HepG2 (cell line): Measurements from ENCODE around the gene MYLK2. TPM values are rescaled to one million over a fixed set of nuclear protein-coding genes. Genes with fewer than 3 reads are reported as not detected.

Experiments used
- ADNP ChIP-seq: sonication (generic); formaldehyde crosslinking; IDR thresholded peaks from 2 replicates; pipeline ENCODE4 v1.4.0; 2020; ENCODE audit warnings: missing genetic modification reagents
- FOXA3 ChIP-seq: IDR thresholded peaks from 2 replicates; pipeline ENCODE4 v1.6.1; 2016; ENCODE audit warnings: missing genetic modification reagents, missing compliant biosample characterization
- GPN1 ChIP-seq: sonication (generic); formaldehyde crosslinking; IDR thresholded peaks from 2 replicates; pipeline ENCODE4 v1.5.1; 2020; ENCODE audit warnings: missing genetic modification reagents, borderline replicate concordance
- HMG20B ChIP-seq: conservative IDR thresholded peaks from 2 replicates; pipeline ENCODE4 v1.6.1; 2016; ENCODE audit warnings: missing genetic modification reagents, missing compliant biosample characterization
- HOMEZ ChIP-seq: IDR thresholded peaks from 2 replicates; pipeline ENCODE4 v1.6.1; 2016; ENCODE audit warnings: low read depth
- NFIB ChIP-seq: sonication (generic); formaldehyde crosslinking; IDR thresholded peaks from 2 replicates; pipeline ENCODE4 v1.9.0; 2021; ENCODE audit warnings: missing genetic modification reagents, mild to moderate bottlenecking, borderline replicate concordance
- PLRG1 ChIP-seq: fragments of 450-650 bp; conservative IDR thresholded peaks from 2 replicates; pipeline ENCODE4 v1.6.1; 2016
- RFXANK ChIP-seq: IDR thresholded peaks from 2 replicates; pipeline ENCODE4 v1.6.1; 2016
- RNF2 ChIP-seq: fragments of 450-650 bp; conservative IDR thresholded peaks from 2 replicates; pipeline ENCODE4 v1.6.1; 2016; ENCODE audit warnings: low read depth
- SP1 ChIP-seq, 2 experiments: fragments of 450-650 bp in 1 of 2; sonication (generic) in 1 of 2; formaldehyde crosslinking in 1 of 2; IDR thresholded peaks; 2 replicates each; pipeline versions ENCODE4 v1.4.0 to v1.6.1; 2016 to 2020; ENCODE audit warnings: missing genetic modification reagents in 1 of 2
- SP5 ChIP-seq: IDR thresholded peaks from 2 replicates; pipeline ENCODE4 v1.6.1; 2016; ENCODE audit warnings: low read depth, borderline replicate concordance
- STAT6 ChIP-seq: sonication (generic); formaldehyde crosslinking; IDR thresholded peaks from 2 replicates; pipeline ENCODE4 v1.4.0; 2020; ENCODE audit warnings: missing genetic modification reagents, mild to moderate bottlenecking, borderline replicate concordance
- ZFP36 ChIP-seq: fragments of 150-350 bp; IDR thresholded peaks from 2 replicates; pipeline ENCODE4 v1.6.1; 2018; ENCODE audit warnings: borderline replicate concordance, low read length, low read depth; ENCODE audit not compliant: partially characterized antibody
- ZFP36L1 ChIP-seq: sonication (generic); formaldehyde crosslinking; IDR thresholded peaks from 2 replicates; pipeline ENCODE4 v1.8.0; 2022; ENCODE audit warnings: mild to moderate bottlenecking, missing genetic modification reagents, moderate library complexity
- ZNF224 ChIP-seq: sonication (generic); formaldehyde crosslinking; IDR thresholded peaks from 2 replicates; pipeline ENCODE4 v1.5.0; 2020; ENCODE audit warnings: mild to moderate bottlenecking, missing genetic modification reagents
- ZNF280B ChIP-seq: sonication (generic); formaldehyde crosslinking; IDR thresholded peaks from 2 replicates; pipeline ENCODE4 v1.5.0; 2020; ENCODE audit warnings: missing genetic modification reagents, mild to moderate bottlenecking, borderline replicate concordance
- ZNF430 ChIP-seq: sonication (generic); formaldehyde crosslinking; IDR thresholded peaks from 2 replicates; pipeline ENCODE4 v1.9.0; 2021; ENCODE audit warnings: mild to moderate bottlenecking, missing genetic modification reagents
- ZNF512B ChIP-seq: sonication (generic); formaldehyde crosslinking; IDR thresholded peaks from 2 replicates; pipeline ENCODE4 v1.5.1; 2020; ENCODE audit warnings: missing genetic modification reagents, mild to moderate bottlenecking, borderline replicate concordance
- ZNF567 ChIP-seq: sonication (generic); formaldehyde crosslinking; IDR thresholded peaks from 2 replicates; pipeline ENCODE4 v1.8.1; 2023; ENCODE audit warnings: mild to moderate bottlenecking, missing genetic modification reagents, borderline replicate concordance
- ZNF652 ChIP-seq: IDR thresholded peaks from 2 replicates; pipeline ENCODE4 v1.6.1; 2016; ENCODE audit warnings: low read depth, borderline replicate concordance
- ZNF678 ChIP-seq: sonication (generic); formaldehyde crosslinking; IDR thresholded peaks from 2 replicates; pipeline ENCODE4 v1.4.0; 2020; ENCODE audit warnings: mild to moderate bottlenecking, missing genetic modification reagents
- polyA plus RNA-seq, 8 experiments: library from polyadenylated mRNA; depleted of rRNA in 3 of 8; stranded (reverse) in 7 of 8; unstranded in 1 of 8; fragments of >200 nt; fragmentation: Illumina TruSeq in 4 of 8; extraction: Trizol in 4 of 8; gene quantifications; 2 replicates each; pipeline versions ENCODE4 v1.2.1 to v1.2.3, GENCODE V29; 2011 to 2016; ENCODE audit warnings: low read depth in 4 of 8, missing spikeins in 1 of 8, mixed read lengths in 1 of 8; ENCODE audit not compliant: insufficient read depth in 1 of 8
- total RNA-seq, 5 experiments: library from RNA; depleted of rRNA; stranded (reverse); fragments of >200 nt; fragmentation: Illumina TruSeq; extraction: Trizol; gene quantifications; 2 replicates each; pipeline ENCODE4 v1.2.3, GENCODE V29; 2016; ENCODE audit warnings: low read depth in 1 of 5

Gene MYLK2
- total and polyA plus RNA-seq, 2 of the 13 experiments (the other 11 are each of a cell fraction or from before 2014, with no cell fraction given), result 0.27 TPM; not detected in 1

- TF ChIP-seq STAT6 (CRISPR knock-in tag) (no peak), SP1 (IDR thresholded peaks at IDR 0.05) (no peak), SP1 (CRISPR knock-in tag; IDR thresholded peaks at IDR 0.05) (peak; percentile 10; the same call in 1 of the 2 replicates), ZNF430 (CRISPR knock-in tag) (peak; percentile 66), RFXANK (CRISPR knock-in tag) (peak; percentile 76), HOMEZ (CRISPR knock-in tag) (peak; percentile 55; the same call in 1 of the 2 replicates), ZNF224 (CRISPR knock-in tag) (no peak; the same call in 1 of the 2 replicates), NFIB (CRISPR knock-in tag) (no peak), PLRG1 (no peak), ZNF280B (CRISPR knock-in tag) (peak; percentile 75), ZNF512B (no peak), ZFP36 (peak; percentile 1), ZNF567 (CRISPR knock-in tag) (0 out of 2 replicates have a peak, but pooled peaks have one; percentile 12), SP5 (CRISPR knock-in tag) (no peak; the same call in 1 of the 2 replicates), GPN1 (CRISPR knock-in tag) (no peak; the same call in 1 of the 2 replicates), HMG20B (CRISPR knock-in tag) (no peak), ZFP36L1 (no peak; the same call in 1 of the 2 replicates), FOXA3 (CRISPR knock-in tag) (no peak; the same call in 1 of the 2 replicates), RNF2 (peak; percentile 86), ZNF678 (no peak; the same call in 1 of the 2 replicates), ZNF652 (no peak), ADNP (CRISPR knock-in tag) (peak; percentile 86)
Observed at GRCh38 chr20:31879143-31879987, 60.2 kb downstream of the MYLK2 start (continued).
